Measurements from ENCODE around the gene EVC2.

EVC2 gene

GRCh38 chr4:5708449-5709206 lies at the start of gene EVC2:
Gene EVC2 (minus strand): TSS chr4:5708559. CDS start chr4:5708513, 46 bp downstream.
- DNase-seq (ENCODE audit: low spot score) = no peak

GRCh38 chr4:5757954-5758353 lies 49.6 kb upstream of the EVC2 start:
- DNase-seq (ENCODE audit: low spot score) = no peak

GRCh38 chr4:5757536-5757935 lies 49.2 kb upstream of the EVC2 start:
- DNase-seq (ENCODE audit: low spot score) = no peak

GRCh38 chr4:5757091-5757490 lies 48.7 kb upstream of the EVC2 start:
- no peak for DNase-seq (ENCODE audit: low spot score)

GRCh38 chr4:5756271-5756670 lies 47.9 kb upstream of the EVC2 start:
- no peak for DNase-seq (ENCODE audit: low spot score)

- no peak for DNase-seq (ENCODE audit: low spot score)
Measured at GRCh38 chr4:5755679-5756078, 47.3 kb upstream of the EVC2 start.

- DNase-seq (ENCODE audit: low spot score) = no peak
Measured at GRCh38 chr4:5755161-5755560, 46.8 kb upstream of the EVC2 start.

- DNase-seq (ENCODE audit: low spot score) = no peak
Measured at GRCh38 chr4:5754529-5754881, 46.1 kb upstream of the EVC2 start.

- peak; percentile 28 for DNase-seq (ENCODE audit: low spot score)
Measured at GRCh38 chr4:5753766-5754528, 45.6 kb upstream of the EVC2 start.

GRCh38 chr4:5753366-5753765 lies 45.0 kb upstream of the EVC2 start:
- no peak for DNase-seq (ENCODE audit: low spot score)

- DNase-seq (ENCODE audit: low spot score) = no peak
Measured at GRCh38 chr4:5752376-5753184, 44.2 kb upstream of the EVC2 start.

GRCh38 chr4:5751666-5752375 lies 43.5 kb upstream of the EVC2 start:
- DNase-seq (ENCODE audit: low spot score) = no peak

GRCh38 chr4:5750946-5751665 lies 42.7 kb upstream of the EVC2 start:
- no peak for DNase-seq (ENCODE audit: low spot score)

GRCh38 chr4:5750052-5750945 lies 41.9 kb upstream of the EVC2 start:
- DNase-seq (ENCODE audit: low spot score) = no peak

GRCh38 chr4:5749568-5749967 lies 41.2 kb upstream of the EVC2 start:
- DNase-seq (ENCODE audit: low spot score) = no peak

GRCh38 chr4:5747738-5748375 lies 39.5 kb upstream of the EVC2 start:
- DNase-seq (ENCODE audit: low spot score) = no peak

GRCh38 chr4:5746829-5747737 lies 38.7 kb upstream of the EVC2 start:
- DNase-seq (ENCODE audit: low spot score) = no peak

- DNase-seq (ENCODE audit: low spot score) = no peak
Measured at GRCh38 chr4:5746250-5746649, 37.9 kb upstream of the EVC2 start.

- DNase-seq (ENCODE audit: low spot score) = no peak
Measured at GRCh38 chr4:5742968-5743367, 34.6 kb upstream of the EVC2 start.

All from LoVo (cell line).